ENCODE results near the gene RUNDC3A.
A peak's percentile ranks its signal among the peaks of the same experiment; 100 is the strongest.
"Not testable (repeated sequence)": the region's sequence is repeated elsewhere in the genome, so short reads cannot be mapped to it uniquely, and the experiment has no call there.

Gene RUNDC3A

DNA sequence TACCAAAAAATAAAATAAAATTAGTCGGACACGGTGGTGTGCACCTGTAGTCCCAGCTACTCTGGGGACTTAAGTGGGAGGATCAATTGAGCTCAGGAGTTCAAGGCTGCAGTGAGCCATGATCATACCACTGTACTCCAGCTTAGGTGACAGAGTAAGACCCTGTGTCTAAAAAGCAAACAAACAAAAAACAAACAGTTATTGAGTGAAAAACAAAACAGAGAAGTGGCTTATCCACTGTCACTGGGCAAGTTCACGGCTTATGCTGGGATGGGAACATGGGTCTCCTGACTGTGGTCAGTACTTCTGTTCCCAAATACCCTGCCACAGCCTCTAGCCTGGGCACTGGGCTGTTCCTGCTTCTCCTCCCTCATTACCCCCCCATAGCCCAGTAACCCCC lies 27.2 kb downstream of the RUNDC3A start:
- H3K27me3 ChIP-seq (ENCODE audit: insufficient read depth, low read length): no peaks in the 10 kb centered on the region
- no peaks in the 10 kb centered on the region for H3F3A ChIP-seq (ENCODE audit: insufficient read depth, low read length)
- H3K9me3 ChIP-seq (ENCODE audit: low read length): no peaks in the 10 kb centered on the region
- no peaks in the 10 kb centered on the region for H3K79me2 ChIP-seq (ENCODE audit: insufficient read depth, low read length)
- peak overlapping the region; percentile 22; the same call in 1 of the 2 replicates for H3K4me2 ChIP-seq (ENCODE audit: low read length)
- no peak overlapping the region for H3K27ac ChIP-seq (ENCODE audit: low read depth, low read length, poor library complexity, severe bottlenecking)
- TF ChIP-seq, protein P1, sequence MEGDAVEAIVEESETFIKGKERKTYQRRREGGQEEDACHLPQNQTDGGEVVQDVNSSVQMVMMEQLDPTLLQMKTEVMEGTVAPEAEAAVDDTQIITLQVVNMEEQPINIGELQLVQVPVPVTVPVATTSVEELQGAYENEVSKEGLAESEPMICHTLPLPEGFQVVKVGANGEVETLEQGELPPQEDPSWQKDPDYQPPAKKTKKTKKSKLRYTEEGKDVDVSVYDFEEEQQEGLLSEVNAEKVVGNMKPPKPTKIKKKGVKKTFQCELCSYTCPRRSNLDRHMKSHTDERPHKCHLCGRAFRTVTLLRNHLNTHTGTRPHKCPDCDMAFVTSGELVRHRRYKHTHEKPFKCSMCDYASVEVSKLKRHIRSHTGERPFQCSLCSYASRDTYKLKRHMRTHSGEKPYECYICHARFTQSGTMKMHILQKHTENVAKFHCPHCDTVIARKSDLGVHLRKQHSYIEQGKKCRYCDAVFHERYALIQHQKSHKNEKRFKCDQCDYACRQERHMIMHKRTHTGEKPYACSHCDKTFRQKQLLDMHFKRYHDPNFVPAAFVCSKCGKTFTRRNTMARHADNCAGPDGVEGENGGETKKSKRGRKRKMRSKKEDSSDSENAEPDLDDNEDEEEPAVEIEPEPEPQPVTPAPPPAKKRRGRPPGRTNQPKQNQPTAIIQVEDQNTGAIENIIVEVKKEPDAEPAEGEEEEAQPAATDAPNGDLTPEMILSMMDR (IDR thresholded peaks at IDR 0.05; ENCODE audit: low read length): no peak
- no peak for TF ChIP-seq EZH2 (IDR thresholded peaks at IDR 0.05; ENCODE audit: borderline replicate concordance, low read length)
- no peak overlapping the region for H3K4me3 ChIP-seq (ENCODE audit: low read depth, low read length, poor library complexity, severe bottlenecking)
- no peak overlapping the region for H3K9ac ChIP-seq (ENCODE audit: low read length)
- H4K20me1 ChIP-seq (ENCODE audit: insufficient read depth, low read length): no peaks in the 10 kb centered on the region
- no peak overlapping the region for H2AFZ ChIP-seq (ENCODE audit: low read length)
- H3K36me3 ChIP-seq (ENCODE audit: insufficient read depth, low read length): no peaks in the 10 kb centered on the region
- no peaks in the 10 kb centered on the region for H3K9me2 ChIP-seq (ENCODE audit: low read depth, low read length)
- H3K4me1 ChIP-seq (ENCODE audit: insufficient read depth, low read length, severe bottlenecking): peaks cover 18% of the 10 kb centered on the region

DNA sequence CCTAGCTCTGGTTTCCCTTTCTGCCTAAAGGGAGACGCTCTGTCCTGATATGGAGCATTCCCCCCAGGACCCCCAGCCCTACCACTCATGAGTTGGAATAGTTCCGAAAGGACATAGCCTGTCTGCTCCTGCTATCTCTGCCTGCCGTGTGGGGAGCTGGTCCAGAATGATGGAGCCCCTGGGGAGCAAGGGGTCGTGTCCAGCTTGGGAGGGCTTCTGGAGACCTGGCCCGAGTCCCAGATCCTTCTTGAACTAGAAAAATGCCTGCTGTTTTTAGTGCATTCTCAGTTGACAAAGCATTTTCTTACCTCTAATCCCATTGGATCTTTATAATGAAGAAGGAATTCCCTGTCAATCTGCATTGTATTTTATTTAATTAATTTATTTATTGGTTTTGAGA lies 27.6 kb downstream of the RUNDC3A start:
- Histone ChIP-seq H4K20me1 (ENCODE audit: insufficient read depth, low read length) (no peaks in the 10 kb centered on the region), H3K9ac (ENCODE audit: low read length) (no peak overlapping the region), H3K79me2 (ENCODE audit: insufficient read depth, low read length) (no peaks in the 10 kb centered on the region), H3K27ac (ENCODE audit: low read depth, low read length, poor library complexity, severe bottlenecking) (no peak overlapping the region), H3K4me2 (ENCODE audit: low read length) (no peak overlapping the region), H3K9me2 (ENCODE audit: low read depth, low read length) (no peaks in the 10 kb centered on the region), H3K27me3 (ENCODE audit: insufficient read depth, low read length) (no peaks in the 10 kb centered on the region), H3K36me3 (ENCODE audit: insufficient read depth, low read length) (no peaks in the 10 kb centered on the region), H3K9me3 (ENCODE audit: low read length) (no peaks in the 10 kb centered on the region), H3K4me3 (ENCODE audit: low read depth, low read length, poor library complexity, severe bottlenecking) (no peak overlapping the region), H3F3A (ENCODE audit: insufficient read depth, low read length) (no peaks in the 10 kb centered on the region), H3K4me1 (ENCODE audit: insufficient read depth, low read length, severe bottlenecking) (peaks cover 15% of the 10 kb centered on the region), H2AFZ (ENCODE audit: low read length) (no peak overlapping the region)
- TF ChIP-seq, protein P1 (IDR thresholded peaks at IDR 0.05; ENCODE audit: low read length): no peak
- no peak for TF ChIP-seq EZH2 (IDR thresholded peaks at IDR 0.05; ENCODE audit: borderline replicate concordance, low read length)

GRCh38 chr17:44338702-44339101 lies 30.3 kb downstream of the RUNDC3A start:
- Histone ChIP-seq H3K27ac (ENCODE audit: low read depth, low read length, poor library complexity, severe bottlenecking) (no peak overlapping the region), H3K4me3 (ENCODE audit: low read depth, low read length, poor library complexity, severe bottlenecking) (no peak overlapping the region), H3K9ac (ENCODE audit: low read length) (no peak overlapping the region), H3K4me2 (ENCODE audit: low read length) (no peak overlapping the region), H3K27me3 (ENCODE audit: insufficient read depth, low read length) (no peaks in the 10 kb centered on the region), H3K9me2 (ENCODE audit: low read depth, low read length) (no peaks in the 10 kb centered on the region), H3K4me1 (ENCODE audit: insufficient read depth, low read length, severe bottlenecking) (peaks cover 12% of the 10 kb centered on the region), H3K36me3 (ENCODE audit: insufficient read depth, low read length) (no peaks in the 10 kb centered on the region), H3F3A (ENCODE audit: insufficient read depth, low read length) (no peaks in the 10 kb centered on the region; the same call in 1 of the 2 replicates), H3K9me3 (ENCODE audit: low read length) (no peaks in the 10 kb centered on the region), H3K79me2 (ENCODE audit: insufficient read depth, low read length) (no peaks in the 10 kb centered on the region), H4K20me1 (ENCODE audit: insufficient read depth, low read length) (no peaks in the 10 kb centered on the region), H2AFZ (ENCODE audit: low read length) (no peak overlapping the region)
- TF ChIP-seq, protein P1 (IDR thresholded peaks at IDR 0.05; ENCODE audit: low read length): no peak
- TF ChIP-seq EZH2 (IDR thresholded peaks at IDR 0.05; ENCODE audit: borderline replicate concordance, low read length): no peak

GRCh38 chr17:44340553-44340952 lies 32.2 kb downstream of the RUNDC3A start:
- H3K9me3 ChIP-seq (ENCODE audit: low read length); H4K20me1 ChIP-seq (ENCODE audit: insufficient read depth, low read length); H3K27ac ChIP-seq (ENCODE audit: low read depth, low read length, poor library complexity, severe bottlenecking): not testable (repeated sequence)

More at GRCh38 chr17:44340553-44340952, 32.2 kb downstream of the RUNDC3A start:
- H3K4me1 ChIP-seq (ENCODE audit: insufficient read depth, low read length, severe bottlenecking): peaks cover 12% of the 10 kb centered on the region
- not testable (repeated sequence) for H3F3A ChIP-seq (ENCODE audit: insufficient read depth, low read length); H3K9ac ChIP-seq (ENCODE audit: low read length); H2AFZ ChIP-seq (ENCODE audit: low read length); H3K4me3 ChIP-seq (ENCODE audit: low read depth, low read length, poor library complexity, severe bottlenecking); H3K79me2 ChIP-seq (ENCODE audit: insufficient read depth, low read length); H3K36me3 ChIP-seq (ENCODE audit: insufficient read depth, low read length); H3K9me2 ChIP-seq (ENCODE audit: low read depth, low read length); H3K27me3 ChIP-seq (ENCODE audit: insufficient read depth, low read length); H3K4me2 ChIP-seq (ENCODE audit: low read length)

Measured in OCI-LY1 (cell line).